ENCODE results near the gene RHOBTB3.
"Not testable (repeated sequence)": the region's sequence is repeated elsewhere in the genome, so short reads cannot be mapped to it uniquely, and the experiment has no call there.

RHOBTB3 gene, protein sequence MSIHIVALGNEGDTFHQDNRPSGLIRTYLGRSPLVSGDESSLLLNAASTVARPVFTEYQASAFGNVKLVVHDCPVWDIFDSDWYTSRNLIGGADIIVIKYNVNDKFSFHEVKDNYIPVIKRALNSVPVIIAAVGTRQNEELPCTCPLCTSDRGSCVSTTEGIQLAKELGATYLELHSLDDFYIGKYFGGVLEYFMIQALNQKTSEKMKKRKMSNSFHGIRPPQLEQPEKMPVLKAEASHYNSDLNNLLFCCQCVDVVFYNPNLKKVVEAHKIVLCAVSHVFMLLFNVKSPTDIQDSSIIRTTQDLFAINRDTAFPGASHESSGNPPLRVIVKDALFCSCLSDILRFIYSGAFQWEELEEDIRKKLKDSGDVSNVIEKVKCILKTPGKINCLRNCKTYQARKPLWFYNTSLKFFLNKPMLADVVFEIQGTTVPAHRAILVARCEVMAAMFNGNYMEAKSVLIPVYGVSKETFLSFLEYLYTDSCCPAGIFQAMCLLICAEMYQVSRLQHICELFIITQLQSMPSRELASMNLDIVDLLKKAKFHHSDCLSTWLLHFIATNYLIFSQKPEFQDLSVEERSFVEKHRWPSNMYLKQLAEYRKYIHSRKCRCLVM

DNA sequence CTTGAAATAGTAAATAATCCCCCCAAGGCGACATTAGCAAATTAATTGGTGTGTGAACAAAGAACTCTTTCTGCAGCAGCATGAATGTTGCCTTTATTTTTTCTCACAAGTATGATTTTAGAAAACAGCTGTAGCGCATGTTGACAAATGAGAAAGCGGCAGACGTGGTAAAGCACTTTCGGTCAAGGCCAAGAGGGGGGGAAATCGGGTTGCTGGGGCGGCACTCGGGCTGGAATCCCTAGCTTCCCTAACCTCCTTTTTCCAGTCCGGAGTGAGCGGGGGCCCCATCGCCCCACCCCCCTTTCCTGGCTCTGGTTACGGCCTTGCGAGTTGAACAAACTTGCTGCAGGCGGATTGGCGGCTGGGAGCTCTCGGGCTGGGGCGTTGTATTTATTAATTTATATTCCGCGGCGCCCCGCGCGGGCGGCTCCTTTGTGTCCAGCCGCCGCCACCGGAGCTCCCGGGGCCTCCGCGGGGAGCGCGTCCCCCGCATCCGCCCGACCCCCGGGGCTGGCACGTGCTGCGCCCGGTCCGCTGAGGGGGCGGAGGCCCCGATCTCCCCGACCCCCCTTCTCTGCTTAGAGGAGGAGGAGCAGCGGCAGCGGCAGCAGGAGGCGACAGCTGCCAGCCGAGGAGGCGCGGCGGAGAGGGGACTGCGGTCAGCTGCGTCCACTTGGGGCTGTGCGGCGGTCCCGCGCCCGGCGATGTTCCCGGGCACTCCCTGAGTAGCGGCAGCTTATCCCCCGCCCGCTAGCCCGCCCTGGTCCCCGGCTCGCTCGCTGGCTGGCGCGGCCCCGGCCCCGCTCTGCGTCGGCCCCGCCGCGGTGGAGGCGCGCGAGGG lies at the start of gene RHOBTB3:
TSS of gene RHOBTB3 (plus strand) at position 607 of the 841 bp plus-strand sequence. CDS start 347 bp downstream, outside the sequence.
- no peak for DNase-seq (ENCODE audit: extremely low read depth in 1 of 2, low read depth in 1 of 2)

DNA sequence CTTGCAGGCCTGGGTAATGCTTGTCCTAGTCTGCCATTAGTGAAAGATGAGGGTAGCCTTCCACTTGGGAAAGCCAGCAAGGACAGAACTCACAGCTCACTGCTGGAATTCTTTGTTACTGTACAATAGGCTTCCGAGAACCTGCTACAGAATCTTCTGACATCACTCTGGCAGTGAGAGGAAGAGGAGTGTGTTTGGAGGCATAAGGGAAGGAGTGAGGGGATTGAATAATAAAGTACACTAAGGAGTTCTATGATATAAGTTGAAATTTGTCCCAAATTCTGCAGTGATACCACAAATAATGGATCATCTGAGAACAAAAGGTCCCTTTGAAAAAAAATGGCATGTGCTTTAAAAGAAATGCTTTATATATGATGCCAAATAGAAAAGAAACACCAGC lies 48.2 kb upstream of the RHOBTB3 start, which contains the start of gene SPATA9:
TSS of gene SPATA9 (minus strand) at position 101 of the 400 bp plus-strand sequence. CDS start 137 bp downstream, outside the sequence.
- DNase-seq (ENCODE audit: extremely low read depth in 1 of 2, low read depth in 1 of 2), result no peak

DNA sequence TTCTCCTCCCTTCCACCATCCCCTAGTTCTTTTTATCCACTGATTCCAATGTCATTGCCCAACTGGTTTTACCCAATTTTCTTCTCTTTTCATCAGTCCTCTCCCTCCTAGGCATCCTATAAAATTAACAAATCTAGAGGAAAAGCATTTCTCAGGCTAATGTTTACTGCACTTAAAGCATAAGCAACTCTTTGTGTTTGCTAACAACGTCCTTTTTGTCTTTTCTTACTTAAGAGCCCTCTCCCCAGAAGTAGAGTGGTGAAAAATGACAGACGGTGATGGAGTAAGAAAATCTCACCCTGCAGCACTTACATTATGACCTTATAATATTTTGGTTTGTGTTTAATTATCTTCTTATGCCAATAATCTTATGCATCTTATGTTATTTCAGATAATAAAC lies 46.8 kb upstream of the RHOBTB3 start:
- no peak for DNase-seq (ENCODE audit: extremely low read depth in 1 of 2, low read depth in 1 of 2)

DNA sequence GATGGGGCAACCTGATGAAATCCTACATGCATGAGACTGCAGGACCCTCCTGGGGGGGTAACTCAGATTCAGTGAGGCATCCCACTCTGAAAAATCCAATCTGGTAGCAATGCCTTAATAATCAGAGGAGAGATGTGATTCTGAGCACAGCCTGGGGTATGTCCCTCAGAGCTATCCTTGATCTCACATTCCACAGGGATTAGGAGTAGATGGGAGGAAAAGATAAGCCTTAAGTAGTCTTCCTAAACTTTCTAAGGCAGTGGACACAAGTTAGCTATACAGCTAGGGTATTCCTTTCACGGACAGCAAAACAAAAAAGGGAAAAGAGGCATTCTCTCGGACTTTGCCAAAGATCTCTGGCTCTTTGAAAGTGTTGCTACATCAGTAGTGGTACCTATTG lies 44.5 kb upstream of the RHOBTB3 start:
- no peak for DNase-seq (ENCODE audit: extremely low read depth in 1 of 2, low read depth in 1 of 2)

DNA sequence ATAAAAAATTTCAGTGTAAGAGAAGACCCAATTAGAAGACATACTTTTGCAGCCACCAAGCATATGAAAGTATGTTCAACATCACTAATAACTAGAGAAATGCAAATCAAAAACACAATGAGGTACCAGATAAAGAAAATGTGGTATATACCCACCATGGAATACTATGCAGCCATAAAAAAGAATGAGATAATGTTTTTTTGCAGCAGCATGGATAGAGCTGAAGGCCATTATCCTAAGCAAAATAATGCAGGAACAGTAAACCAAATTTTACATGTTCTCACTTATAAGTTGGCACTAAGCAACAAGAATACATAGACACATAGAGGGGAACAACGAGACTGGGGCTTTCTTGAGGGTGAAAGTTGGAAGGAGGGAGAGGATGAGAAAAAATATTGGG lies 41.5 kb upstream of the RHOBTB3 start:
- DNase-seq (ENCODE audit: extremely low read depth in 1 of 2, low read depth in 1 of 2), result no peak

DNA sequence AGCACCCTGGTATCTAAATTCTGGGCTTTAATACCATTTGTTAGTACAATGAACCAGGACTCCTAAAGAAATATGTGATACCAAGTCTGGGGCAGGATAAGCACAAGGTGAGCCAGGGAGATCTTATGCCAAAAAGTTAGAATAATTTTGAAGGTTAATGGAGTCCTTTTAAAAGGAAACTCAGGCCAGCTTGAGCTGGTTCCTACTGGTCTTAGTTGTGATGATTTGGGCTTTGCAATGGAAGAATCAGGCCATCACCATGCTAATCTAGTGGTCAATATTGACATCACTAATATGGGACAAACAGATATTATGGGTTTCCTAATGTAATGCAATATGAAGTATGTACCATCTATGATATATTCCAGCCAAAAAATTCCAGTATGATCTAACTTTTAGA lies 40.8 kb upstream of the RHOBTB3 start:
- no peak for DNase-seq (ENCODE audit: extremely low read depth in 1 of 2, low read depth in 1 of 2)

DNA sequence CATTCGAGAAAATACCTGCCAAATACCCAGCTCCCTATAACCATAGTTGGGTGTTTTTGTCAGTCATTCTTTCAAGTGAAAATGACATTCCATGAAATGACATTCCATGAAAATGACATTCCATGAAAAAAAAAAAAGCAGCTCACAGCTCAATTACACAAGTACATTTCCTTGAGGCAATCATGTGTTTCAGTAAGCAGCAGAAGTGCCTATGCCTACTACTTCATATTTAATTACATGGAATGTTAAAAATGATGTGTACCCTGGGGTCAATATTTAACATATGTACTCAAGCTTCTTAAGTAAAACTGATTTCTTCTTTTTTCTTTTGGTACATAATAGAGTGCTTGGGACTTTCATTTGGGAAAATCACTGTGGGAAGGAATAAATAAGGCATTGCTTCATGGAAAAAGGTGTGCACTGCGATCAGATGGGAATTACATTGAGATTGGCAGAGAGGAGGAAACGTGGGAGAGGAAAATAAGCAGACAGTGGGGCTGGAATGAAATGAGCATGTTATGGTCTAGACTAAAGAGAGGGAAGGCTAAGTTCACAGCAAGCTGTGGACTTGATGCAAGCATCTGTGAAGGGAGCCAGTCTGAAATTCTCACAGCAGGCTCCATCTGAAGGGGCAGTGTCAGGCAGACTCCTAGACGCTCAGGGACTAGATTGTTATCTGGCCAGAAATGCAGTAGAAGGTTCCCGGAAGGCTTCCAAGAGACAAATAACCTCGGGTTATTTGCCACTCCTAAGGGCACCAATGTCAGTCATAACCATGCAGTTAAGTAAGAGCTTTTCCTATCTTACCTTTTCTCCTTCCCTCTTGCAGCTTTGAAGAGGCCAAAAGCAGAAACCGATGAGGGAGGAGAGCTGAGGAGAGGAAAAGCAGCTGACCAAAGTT lies 33.1 kb upstream of the RHOBTB3 start:
- no peak for DNase-seq (ENCODE audit: extremely low read depth in 1 of 2, low read depth in 1 of 2)

DNA sequence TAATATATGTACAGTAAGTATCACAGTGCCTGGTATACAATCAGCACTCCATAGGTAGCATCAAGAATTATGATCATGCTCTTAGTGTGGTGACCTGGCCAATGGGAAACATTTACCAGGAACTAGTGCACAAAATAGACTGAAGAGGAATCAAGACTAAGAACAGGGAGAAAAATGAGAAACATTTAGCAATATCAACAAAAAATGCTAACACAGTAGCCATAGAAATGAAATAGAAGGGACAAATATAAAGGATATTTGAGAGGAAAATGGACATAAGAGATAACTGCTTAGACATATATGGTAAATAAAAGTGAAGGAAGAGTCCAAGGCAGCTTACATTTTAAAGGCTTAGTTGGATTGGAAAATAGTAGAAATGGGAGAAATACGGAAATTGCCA lies 31.8 kb upstream of the RHOBTB3 start:
- no peak for DNase-seq (ENCODE audit: extremely low read depth in 1 of 2, low read depth in 1 of 2)

DNA sequence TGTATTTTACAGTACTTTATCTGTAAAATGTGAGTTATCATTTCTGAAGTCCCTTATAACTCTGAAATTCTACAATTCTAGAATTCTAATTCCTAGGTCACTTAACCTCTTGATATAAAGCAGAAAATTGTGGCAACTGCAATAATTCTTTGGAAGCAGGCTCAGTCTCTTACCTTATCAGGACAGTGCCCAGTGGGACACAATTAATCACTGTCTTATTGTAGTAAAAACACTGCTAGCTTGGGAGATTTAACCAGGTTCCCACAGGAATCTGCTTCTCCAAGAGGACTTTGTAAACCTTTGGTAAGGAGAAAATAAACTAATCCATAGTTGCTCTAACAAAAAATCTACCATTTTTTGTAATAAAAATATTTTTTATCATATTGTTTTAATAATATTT lies 30.1 kb upstream of the RHOBTB3 start:
- DNase-seq (ENCODE audit: extremely low read depth in 1 of 2, low read depth in 1 of 2), result no peak

DNA sequence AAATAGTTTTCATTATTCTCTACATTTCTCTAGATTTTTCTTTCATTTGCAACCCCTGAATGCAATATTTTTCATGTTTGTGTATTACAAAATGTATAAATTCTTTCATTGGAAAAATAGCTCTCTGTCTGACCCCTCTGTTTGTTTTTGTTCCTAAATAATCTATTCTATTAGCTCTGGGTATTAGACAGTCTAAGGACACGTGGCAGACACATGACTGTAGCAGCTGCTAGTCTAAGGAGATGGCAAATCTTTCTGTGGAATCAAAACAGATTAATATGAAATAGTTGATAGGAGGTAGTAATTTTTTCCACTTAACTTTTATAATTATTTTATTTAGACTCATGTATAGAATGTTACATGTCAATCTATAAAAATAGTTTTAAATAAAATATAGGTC lies 27.0 kb upstream of the RHOBTB3 start:
- no peak for DNase-seq (ENCODE audit: extremely low read depth in 1 of 2, low read depth in 1 of 2)

DNA sequence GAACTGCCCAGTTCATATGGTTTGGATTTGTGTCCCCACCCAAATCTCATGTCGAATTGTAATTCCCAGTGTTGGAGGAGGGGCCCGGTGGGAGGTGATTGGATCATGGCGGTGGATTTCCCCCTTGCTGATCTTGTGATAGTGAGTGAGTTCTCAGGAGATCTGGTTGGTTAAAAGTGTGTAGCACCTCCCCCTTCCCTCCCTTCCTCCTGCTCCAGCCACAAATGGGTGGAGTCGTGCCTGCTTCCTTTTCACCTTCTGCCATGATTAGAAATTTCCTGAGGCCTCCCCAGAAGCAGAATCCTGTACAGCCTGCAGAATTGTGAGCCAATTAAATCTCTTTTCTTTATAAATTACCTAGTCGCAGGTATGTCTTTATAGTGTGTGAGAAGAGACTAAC lies 24.9 kb upstream of the RHOBTB3 start:
- not testable (repeated sequence) for DNase-seq (ENCODE audit: extremely low read depth in 1 of 2, low read depth in 1 of 2)

DNA sequence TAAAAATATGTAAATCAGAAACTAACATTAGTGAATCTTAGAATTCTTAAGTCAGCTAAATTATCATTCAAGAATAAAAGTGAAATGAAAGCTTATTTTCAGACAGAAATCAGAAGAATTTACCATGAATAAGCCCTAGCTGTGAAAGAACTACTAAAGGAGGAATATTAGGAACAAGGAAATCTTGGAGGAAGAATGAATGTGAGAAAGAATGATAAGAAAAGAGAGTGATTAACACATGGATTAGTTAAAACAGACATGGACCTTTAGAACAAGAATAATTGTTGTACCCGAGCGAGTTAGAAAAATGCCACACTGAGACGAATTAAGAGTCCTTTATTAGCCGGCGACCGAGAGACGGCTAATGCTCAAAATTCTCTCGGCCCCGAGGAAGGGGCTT lies 24.1 kb upstream of the RHOBTB3 start:
- DNase-seq (ENCODE audit: extremely low read depth in 1 of 2, low read depth in 1 of 2), result no peak

DNA sequence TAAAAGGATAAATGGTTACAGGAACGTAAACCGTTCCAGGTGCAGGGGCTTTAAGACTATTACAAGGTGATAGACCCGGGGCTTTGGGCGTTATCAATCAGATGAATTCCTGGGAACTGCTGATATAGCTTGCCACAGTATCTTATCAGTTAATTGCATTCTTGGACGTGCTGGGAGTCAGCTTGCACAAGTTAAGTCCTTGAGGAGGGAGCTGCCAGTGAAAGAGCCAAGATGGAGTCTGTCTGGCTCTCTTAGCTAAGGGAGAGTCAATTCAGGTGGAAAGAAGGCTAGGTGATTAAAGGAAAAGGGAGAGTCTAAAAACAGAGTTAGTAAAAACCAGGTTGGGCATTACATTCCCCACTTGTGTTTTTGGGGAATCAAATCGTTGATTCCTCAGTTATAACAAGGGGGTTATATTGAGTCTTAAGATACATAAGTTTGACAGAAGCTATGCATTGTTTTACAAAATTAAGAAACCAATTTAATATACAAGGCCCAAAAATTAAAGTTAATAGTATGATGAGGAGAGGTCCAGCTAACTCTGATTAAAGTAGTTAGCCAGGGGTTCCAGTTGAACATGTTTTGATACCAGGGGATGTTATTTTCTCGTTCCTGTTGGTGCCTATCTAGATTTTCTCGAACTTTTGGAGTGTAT lies 23.5 kb upstream of the RHOBTB3 start:
- DNase-seq (ENCODE audit: extremely low read depth in 1 of 2, low read depth in 1 of 2), result not testable (repeated sequence)

DNA sequence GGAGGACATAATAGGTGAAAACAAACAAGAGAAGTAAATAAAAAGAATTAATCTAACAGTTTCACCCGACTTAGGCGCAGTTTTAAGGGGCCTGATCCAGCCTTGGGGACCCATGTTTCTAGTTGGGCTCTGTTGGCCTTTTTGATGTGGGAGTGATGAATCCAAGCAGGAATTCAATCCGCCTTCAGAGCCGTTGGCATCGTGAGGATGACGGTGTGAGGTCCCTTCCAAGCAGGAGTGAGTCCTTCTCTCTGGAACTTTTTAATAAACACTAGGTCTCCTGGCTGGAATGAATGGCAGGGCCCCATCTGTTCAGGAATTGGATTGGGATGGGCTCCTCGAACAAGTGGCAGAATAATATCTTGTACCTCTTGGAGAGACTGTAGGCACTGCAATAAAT lies 22.3 kb upstream of the RHOBTB3 start:
- no peak for DNase-seq (ENCODE audit: extremely low read depth in 1 of 2, low read depth in 1 of 2)

DNA sequence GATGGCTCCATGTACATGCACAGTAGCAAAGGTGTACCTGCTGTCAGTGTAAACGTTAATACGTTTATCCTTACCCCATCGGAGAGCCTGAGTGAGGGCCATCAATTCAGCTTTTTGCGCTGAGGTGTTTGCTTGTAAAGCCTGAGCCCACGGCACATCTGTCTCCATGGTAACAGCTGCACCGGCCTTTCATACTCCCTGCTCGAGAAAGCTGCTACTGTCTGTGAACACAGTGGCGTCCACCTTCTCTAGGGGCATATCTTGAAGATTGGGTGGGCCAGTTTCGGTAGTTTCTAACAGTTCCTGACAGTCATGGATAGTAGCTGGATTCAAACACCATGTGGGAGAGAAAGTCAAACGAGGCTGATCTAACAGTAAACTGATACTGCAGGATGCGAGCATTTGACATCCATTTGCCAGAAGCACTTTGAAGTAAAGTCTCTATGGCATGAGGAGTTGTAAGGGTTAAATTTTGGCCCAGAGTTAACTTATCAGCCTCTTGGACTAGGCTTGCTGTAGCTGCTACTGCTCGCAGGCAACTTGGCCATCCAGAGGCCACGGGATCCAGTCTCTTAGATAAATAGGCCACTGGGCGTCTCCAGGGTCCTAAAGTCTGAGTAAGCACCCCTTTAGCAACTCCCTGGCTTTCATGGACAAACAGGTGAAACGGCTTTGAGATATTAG lies 21.0 kb upstream of the RHOBTB3 start:
- DNase-seq (ENCODE audit: extremely low read depth in 1 of 2, low read depth in 1 of 2), result no peak

DNA sequence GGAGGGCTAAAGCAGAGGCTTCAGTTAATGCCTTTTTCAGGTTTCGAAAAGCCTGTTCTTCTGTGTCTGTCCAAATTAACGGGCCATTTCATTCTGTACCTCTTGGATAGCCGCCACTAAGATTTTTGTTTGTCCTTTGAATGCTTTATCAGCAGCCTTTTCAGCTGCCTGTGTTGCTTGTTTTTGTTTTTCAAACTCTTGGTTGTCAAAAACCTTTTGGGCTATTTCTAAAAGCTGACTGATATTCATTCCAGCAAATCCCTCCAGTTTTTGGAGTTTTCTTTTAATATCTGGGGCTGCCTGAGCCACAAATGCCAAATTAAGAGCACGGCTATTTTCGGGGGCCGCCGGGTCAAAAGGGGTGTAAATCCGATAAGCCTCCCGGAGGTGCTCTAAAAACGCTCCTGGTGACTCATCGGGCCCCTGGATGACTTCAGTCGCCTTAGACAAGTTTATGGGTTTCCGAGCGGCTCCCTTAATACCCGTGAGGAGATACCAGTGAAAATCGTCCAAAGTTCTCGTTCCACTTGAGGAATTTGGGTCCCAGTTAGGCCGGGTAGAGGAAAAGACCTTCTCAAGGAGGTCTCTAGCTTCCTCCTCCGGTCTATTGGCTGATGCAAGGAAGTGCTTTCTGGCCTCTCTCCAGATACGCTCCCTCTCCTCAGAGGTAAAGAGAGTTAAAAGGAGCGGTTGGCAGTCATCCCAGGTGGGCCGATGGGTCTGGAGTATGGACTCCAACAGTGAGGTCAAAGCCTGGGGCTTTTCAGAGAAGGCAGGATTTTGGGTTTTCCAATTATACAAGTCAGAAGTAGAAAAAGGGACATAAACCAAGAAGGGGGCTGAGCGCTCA lies 20.3 kb upstream of the RHOBTB3 start:
- DNase-seq (ENCODE audit: extremely low read depth in 1 of 2, low read depth in 1 of 2), result not testable (repeated sequence)

DNA sequence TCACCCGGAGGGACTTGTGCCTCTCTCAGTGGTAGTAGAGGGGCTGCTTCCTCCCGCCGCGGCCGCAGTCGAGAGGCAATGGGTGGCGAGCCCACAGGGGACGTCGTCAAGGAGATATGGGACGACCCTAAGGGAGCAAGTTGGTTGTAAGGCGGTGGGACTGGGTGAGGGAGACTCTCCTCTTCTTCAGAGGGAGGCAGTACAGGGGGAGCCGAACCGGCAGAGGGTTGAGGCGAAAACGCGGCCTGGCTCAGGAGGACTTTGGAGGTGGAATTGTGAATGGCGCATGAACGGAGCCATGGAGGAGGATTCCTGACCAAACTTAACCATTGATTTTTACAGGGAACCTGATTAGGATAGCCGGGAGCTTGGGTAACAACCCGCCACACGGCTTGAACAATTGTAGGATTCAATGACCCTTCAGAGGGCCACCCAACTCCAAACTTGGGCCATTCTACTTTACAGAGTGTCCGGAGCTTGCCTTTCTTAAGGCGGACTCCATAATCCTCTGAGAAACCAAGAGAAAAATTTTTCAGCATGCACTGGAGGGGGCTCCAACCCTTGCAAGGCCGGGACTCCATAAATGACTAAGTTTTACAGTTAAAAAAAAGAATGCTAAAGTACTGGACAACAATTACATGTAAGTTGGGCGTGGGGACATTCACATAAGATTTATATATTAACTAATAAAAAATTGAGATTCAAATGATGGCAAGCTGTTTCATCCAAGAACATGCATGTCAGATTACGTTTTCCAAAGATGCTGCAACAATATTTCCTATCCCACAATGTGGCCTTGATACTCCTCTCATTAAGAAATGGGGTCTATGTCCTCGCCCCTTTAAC lies 19.4 kb upstream of the RHOBTB3 start:
- no peak for DNase-seq (ENCODE audit: extremely low read depth in 1 of 2, low read depth in 1 of 2)

Measured in activated CD8-positive, alpha-beta memory T cell treated with anti-CD3 and anti-CD28 coated beads for 1 hour (primary cell).